Keratinocyte (primary cell): ENCODE results near the gene DLAT. TPM values are rescaled to one million over a fixed set of nuclear protein-coding genes. Genes with fewer than 3 reads are reported as not detected.
A peak's percentile ranks its signal among the peaks of the same experiment; 100 is the strongest.
"Not testable (repeated sequence)": the region's sequence is repeated elsewhere in the genome, so short reads cannot be mapped to it uniquely, and the experiment has no call there.

Experiments used
- DNase-seq: peaks from one replicate; pipeline ENCODE4 v3.0.0-alpha.2; 2011; ENCODE audit warnings: low read depth, missing footprints, low spot score
- FAIRE-seq: peaks from 2 replicates; lab custom pipeline; 2011; peaks lifted over from hg19 to GRCh38; lab: Jason Lieb, UNC
- H2AFZ ChIP-seq: 2 replicates; pipeline ENCODE4 v1.6.0; 2012; ENCODE audit warnings: low read length, control low read depth, inconsistent platforms; ENCODE audit not compliant: control insufficient read depth
- H3K27ac ChIP-seq: 2 replicates; pipeline ENCODE4 v1.5.1; 2011; ENCODE audit warnings: low read length; ENCODE audit not compliant: control insufficient read depth, insufficient read depth
- H3K27me3 ChIP-seq: 3 replicates; pipeline ENCODE4 v1.6.0; 2011; ENCODE audit warnings: low read length; ENCODE audit not compliant: control insufficient read depth, insufficient read depth; ENCODE audit errors: extremely low read depth
- H3K36me3 ChIP-seq, 2 experiments: 2 replicates in 1 of 2; 3 replicates in 1 of 2; pipeline ENCODE4 v1.5.1; 2011; ENCODE audit warnings: low read length in 2 of 2, mild to moderate bottlenecking in 1 of 2; ENCODE audit not compliant: control insufficient read depth in 2 of 2, insufficient read depth in 2 of 2; ENCODE audit errors: extremely low read depth in 1 of 2
- H3K4me1 ChIP-seq: 3 replicates; pipeline ENCODE4 v1.5.1; 2011; ENCODE audit warnings: low read length; ENCODE audit not compliant: control insufficient read depth, insufficient read depth; ENCODE audit errors: extremely low read depth
- H3K4me2 ChIP-seq: 3 replicates; pipeline ENCODE4 v1.6.0; 2011; ENCODE audit warnings: low read depth, low read length; ENCODE audit not compliant: control insufficient read depth, insufficient read depth; ENCODE audit errors: extremely low read depth
- H3K4me3 ChIP-seq, 3 experiments: fragments of 200-600 bp in 1 of 3; sonication (generic) in 1 of 3; 2 replicates in 2 of 3; 3 replicates in 1 of 3; pipeline ENCODE4 v1.5.1; 2011 to 2016; ENCODE audit warnings: low read length in 3 of 3, mild to moderate bottlenecking in 3 of 3, control low read depth in 2 of 3, inconsistent platforms in 1 of 3, low read depth in 1 of 3, mixed read lengths in 1 of 3, mixed run types in 1 of 3, moderate library complexity in 1 of 3; ENCODE audit not compliant: control insufficient read depth in 2 of 3, insufficient read depth in 2 of 3; ENCODE audit errors: extremely low read depth in 1 of 3
- H3K79me2 ChIP-seq: 2 replicates; pipeline ENCODE4 v1.6.0; 2012; ENCODE audit warnings: low read length; ENCODE audit not compliant: control insufficient read depth, insufficient read depth
- H3K9ac ChIP-seq: 3 replicates; pipeline ENCODE4 v1.6.0; 2011; ENCODE audit warnings: low read length; ENCODE audit not compliant: control insufficient read depth, insufficient read depth; ENCODE audit errors: extremely low read depth
- H3K9me1 ChIP-seq: 3 replicates; pipeline ENCODE4 v1.6.0; 2011; ENCODE audit warnings: low read length; ENCODE audit not compliant: control insufficient read depth, insufficient read depth; ENCODE audit errors: extremely low read depth
- H3K9me3 ChIP-seq: 2 replicates; pipeline ENCODE4 v1.5.1; 2012; ENCODE audit warnings: low read depth, low read length; ENCODE audit not compliant: control insufficient read depth
- H4K20me1 ChIP-seq: 3 replicates; pipeline ENCODE4 v1.6.0; 2011; ENCODE audit warnings: low read length; ENCODE audit not compliant: control insufficient read depth, insufficient read depth; ENCODE audit errors: extremely low read depth
- EZH2 ChIP-seq: IDR thresholded peaks from one replicate; pipeline ENCODE4 v1.6.1; 2012; ENCODE audit warnings: inconsistent platforms, mild to moderate bottlenecking, low read length, moderate library complexity
- dilution Hi-C: fragments of 300-500 bp; cut with MboI; formaldehyde crosslinking; loops from one replicate; pipeline ENCODE4 v1.7.0; 2020; ENCODE audit warnings: low sequenced_read_pairs; ENCODE audit not compliant: extremely low pct_ligation_motif_present
- polyA plus RNA-seq, 5 experiments: library from polyadenylated mRNA; depleted of rRNA in 3 of 5; stranded (reverse) in 3 of 5; stranded (forward) in 1 of 5; unstranded in 1 of 5; fragments of >200 nt; gene quantifications; 1 replicate in 1 of 5; 2 replicates in 3 of 5; 3 replicates in 1 of 5; pipeline versions ENCODE4 v1.2.1 to v1.2.3, GENCODE V29; 2011 to 2012; ENCODE audit warnings: missing spikeins in 2 of 5, low read depth in 1 of 5, low replicate concordance in 1 of 5
- TF ChIP-seq, protein P1 (sequence below), 3 experiments: IDR thresholded peaks in 1 of 3; conservative IDR thresholded peaks in 1 of 3; optimal IDR thresholded peaks in 1 of 3; 2 replicates in 2 of 3; 3 replicates in 1 of 3; pipeline versions ENCODE3 to v1.5.1; 2011; ENCODE audit warnings: low read length in 3 of 3, mild to moderate bottlenecking in 3 of 3, moderate library complexity in 2 of 3, control low read depth in 1 of 3, inconsistent platforms in 1 of 3; ENCODE audit not compliant: insufficient read depth in 2 of 3; ENCODE audit errors: extremely low read depth in 1 of 3

The DLAT gene
- polyA plus RNA-seq, 1 donor (not counting 4 experiments of a cell fraction or from before 2014, with no cell fraction given), result 41.9 TPM

DNA sequence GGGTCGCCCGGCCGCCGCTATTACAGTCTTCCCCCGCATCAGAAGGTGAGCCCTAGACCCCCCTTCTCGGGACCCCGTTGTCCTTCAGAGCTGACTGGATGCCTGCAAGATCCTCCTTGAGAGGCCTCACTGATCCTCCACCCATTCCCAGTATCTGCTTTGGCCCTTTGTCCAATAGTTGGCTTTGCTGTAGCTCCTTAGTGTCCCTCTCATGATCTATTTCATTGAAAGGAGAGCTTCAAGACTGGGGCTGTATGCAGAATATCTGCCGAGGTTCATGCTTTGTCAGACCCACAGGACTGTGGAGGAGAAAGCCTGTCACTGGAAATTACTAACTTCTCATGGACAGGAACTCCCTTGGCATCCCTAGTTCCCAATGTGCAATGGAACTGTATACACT, 499 bp downstream of the DLAT start:
- H3K9me3 ChIP-seq, result no peaks in the 10 kb centered on the region
- FAIRE-seq (no peak), DNase-seq (no peak)
- peak overlapping the region; percentile 64 for H2AFZ ChIP-seq
- H3K36me3 ChIP-seq, result peaks cover 9 to 20% of the 10 kb centered on the region in 2 experiments
- H3K27me3 ChIP-seq, result no peaks in the 10 kb centered on the region
- peak overlapping the region; percentile 64 to 79 (median 70) for H3K4me3 ChIP-seq
- peak overlapping the region; percentile 75 for H3K9ac ChIP-seq
- H3K4me1 ChIP-seq, result peaks cover 5% of the 10 kb centered on the region
- TF ChIP-seq, protein P1, sequence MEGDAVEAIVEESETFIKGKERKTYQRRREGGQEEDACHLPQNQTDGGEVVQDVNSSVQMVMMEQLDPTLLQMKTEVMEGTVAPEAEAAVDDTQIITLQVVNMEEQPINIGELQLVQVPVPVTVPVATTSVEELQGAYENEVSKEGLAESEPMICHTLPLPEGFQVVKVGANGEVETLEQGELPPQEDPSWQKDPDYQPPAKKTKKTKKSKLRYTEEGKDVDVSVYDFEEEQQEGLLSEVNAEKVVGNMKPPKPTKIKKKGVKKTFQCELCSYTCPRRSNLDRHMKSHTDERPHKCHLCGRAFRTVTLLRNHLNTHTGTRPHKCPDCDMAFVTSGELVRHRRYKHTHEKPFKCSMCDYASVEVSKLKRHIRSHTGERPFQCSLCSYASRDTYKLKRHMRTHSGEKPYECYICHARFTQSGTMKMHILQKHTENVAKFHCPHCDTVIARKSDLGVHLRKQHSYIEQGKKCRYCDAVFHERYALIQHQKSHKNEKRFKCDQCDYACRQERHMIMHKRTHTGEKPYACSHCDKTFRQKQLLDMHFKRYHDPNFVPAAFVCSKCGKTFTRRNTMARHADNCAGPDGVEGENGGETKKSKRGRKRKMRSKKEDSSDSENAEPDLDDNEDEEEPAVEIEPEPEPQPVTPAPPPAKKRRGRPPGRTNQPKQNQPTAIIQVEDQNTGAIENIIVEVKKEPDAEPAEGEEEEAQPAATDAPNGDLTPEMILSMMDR (optimal IDR thresholded peaks at IDR 0.05 in 1 of 3, IDR thresholded peaks at IDR 0.05 in 1 of 3, conservative IDR thresholded peaks at IDR 0.05 in 1 of 3; ENCODE audit: extremely low read depth in 1 of 3, insufficient read depth in 2 of 3, low read length in 3 of 3), result no peak
- TF ChIP-seq EZH2, result no peak
- H4K20me1 ChIP-seq, result no peaks in the 10 kb centered on the region
- peak overlapping the region; percentile 45 for H3K27ac ChIP-seq
- peaks cover 13% of the 10 kb centered on the region for H3K79me2 ChIP-seq
- dilution Hi-C loops, result no loop called here
- peak overlapping the region; percentile 67 for H3K4me2 ChIP-seq
- no peaks in the 10 kb centered on the region for H3K9me1 ChIP-seq

DNA sequence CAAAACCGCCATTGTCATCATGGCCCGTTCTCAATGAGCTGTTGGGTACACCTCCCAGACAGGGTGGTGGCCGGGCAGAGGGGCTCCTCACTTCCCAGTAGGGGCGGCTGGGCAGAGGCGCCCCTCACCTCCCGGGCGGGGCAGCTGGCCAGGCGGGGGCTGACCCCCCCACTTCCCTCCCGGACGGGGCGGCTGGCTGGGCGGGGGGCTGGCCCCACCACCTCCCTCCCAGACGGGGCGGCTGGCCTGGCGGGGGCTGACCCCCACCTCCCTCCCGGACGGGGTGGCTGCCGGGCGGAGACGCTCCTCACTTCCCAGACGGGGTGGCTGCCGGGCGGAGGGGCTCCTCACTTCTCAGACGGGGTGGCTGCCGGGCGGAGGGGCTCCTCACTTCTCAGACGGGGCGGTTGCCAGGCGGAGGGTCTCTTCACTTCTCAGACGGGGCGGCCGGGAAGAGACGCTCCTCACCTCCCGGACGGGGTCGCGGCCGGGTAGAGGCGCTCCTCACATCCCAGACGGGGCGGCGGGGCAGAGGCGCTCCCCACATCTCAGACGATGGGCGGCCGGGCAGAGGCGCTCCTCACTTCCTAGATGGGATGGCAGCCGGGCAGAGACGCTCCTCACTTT, 1.7 kb downstream of the DLAT start:
- H3K4me3 ChIP-seq, H3K9me1 ChIP-seq, FAIRE-seq, H3K9me3 ChIP-seq, H3K27ac ChIP-seq, H3K9ac ChIP-seq, H4K20me1 ChIP-seq, H3K4me1 ChIP-seq, DNase-seq, dilution Hi-C loops, H3K27me3 ChIP-seq, H3K4me2 ChIP-seq, H2AFZ ChIP-seq: not testable (repeated sequence)
- Histone ChIP-seq H3K36me3 (peaks cover 7 to 20% of the 10 kb centered on the region in 2 experiments), H3K79me2 (peaks cover 13% of the 10 kb centered on the region)

DNA sequence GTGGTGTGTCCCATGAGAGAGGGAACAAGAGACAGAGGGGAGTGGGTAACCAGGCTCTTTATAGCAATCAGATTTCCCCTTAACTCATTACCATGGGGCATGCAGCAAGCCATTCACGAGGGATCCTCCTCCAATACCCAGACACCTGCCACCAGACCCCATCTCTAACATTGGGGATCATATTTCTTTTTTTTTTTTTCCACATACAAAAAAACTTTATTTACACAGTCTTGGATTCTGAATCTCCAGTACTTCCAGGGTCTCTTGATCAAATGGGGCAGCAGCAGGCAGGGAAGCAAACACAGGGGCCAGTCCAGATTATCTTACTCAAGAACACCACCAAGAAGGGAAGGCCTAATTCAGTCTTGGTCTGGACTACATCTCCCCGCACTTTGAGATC, 4.3 kb downstream of the DLAT start:
- Histone ChIP-seq H3K79me2 (peaks cover 13% of the 10 kb centered on the region), H2AFZ (no peak overlapping the region), H3K9me3 (no peaks in the 10 kb centered on the region), H3K4me2 (no peak overlapping the region), H3K9me1 (no peaks in the 10 kb centered on the region), H3K9ac (no peak overlapping the region), H3K4me3 (no peak overlapping the region), H4K20me1 (no peaks in the 10 kb centered on the region), H3K36me3 (peaks cover 9 to 20% of the 10 kb centered on the region in 2 experiments), H3K27ac (no peak overlapping the region), H3K4me1 (no peaks in the 10 kb centered on the region), H3K27me3 (no peaks in the 10 kb centered on the region)
- TF ChIP-seq EZH2, result no peak
- TF ChIP-seq, protein P1 (optimal IDR thresholded peaks at IDR 0.05 in 1 of 3, IDR thresholded peaks at IDR 0.05 in 1 of 3, conservative IDR thresholded peaks at IDR 0.05 in 1 of 3; ENCODE audit: extremely low read depth in 1 of 3, insufficient read depth in 2 of 3, low read length in 3 of 3), result no peak
- no peak for FAIRE-seq
- no peak for DNase-seq
- dilution Hi-C loops, result no loop called here
